B cell (primary cell): Measurements from ENCODE around the gene TENM4. TPM values are rescaled to one million over a fixed set of nuclear protein-coding genes. Genes with fewer than 3 reads are reported as not detected.

Experiments used
- ATAC-seq: fragments of 200-7000 bp; cut with Tn5 transposase; one replicate; pipeline ENCODE4 v1.10.0; 2021; ENCODE audit warnings: low read depth, mild to moderate bottlenecking, moderate number of reproducible peaks, moderate library complexity
- CTCF ChIA-PET: fragments of 350-600 bp; sonication (Branson Sonifier 250); formaldehyde crosslinking; loops from one replicate; lab custom pipeline; 2021; ENCODE audit warnings: antibody characterized with exemption, inconsistent platforms; lab: Charles Lee
- POLR2A ChIA-PET: fragments of 350-600 bp; sonication (Branson Sonifier 250); formaldehyde crosslinking; loops from one replicate; lab custom pipeline; 2021; ENCODE audit warnings: antibody characterized with exemption; lab: Charles Lee
- DNase-seq: peaks from one replicate; pipeline ENCODE4 v3.0.0; 2013
- H2AFZ ChIP-seq: 2 replicates; pipeline ENCODE4 v1.6.1; 2012; ENCODE audit warnings: mild to moderate bottlenecking, low read depth, low read length; ENCODE audit not compliant: insufficient read depth, poor library complexity, severe bottlenecking
- H3K27ac ChIP-seq, 2 donors: 1 replicate in 1 of 2; 2 replicates in 1 of 2; pipeline ENCODE4 v1.5.1; 2012 to 2013; ENCODE audit warnings: low read length in 2 of 2, mild to moderate bottlenecking in 2 of 2, moderate library complexity in 1 of 2
- H3K27me3 ChIP-seq, 4 experiments: fragments of 200-600 bp in 1 of 4; sonication (generic) in 1 of 4; replicated peaks in 1 of 4; 1 replicate in 2 of 4; 2 replicates in 2 of 4; pipeline versions ENCODE4 v1.6.1 to v1.7.0; 2013 to 2016; ENCODE audit warnings: low read length in 3 of 4, mild to moderate bottlenecking in 2 of 4, mixed read lengths in 1 of 4, moderate library complexity in 1 of 4; ENCODE audit not compliant: insufficient read depth in 4 of 4, control insufficient read depth in 3 of 4; ENCODE audit errors: control extremely low read depth in 1 of 4
- H3K36me3 ChIP-seq, 2 experiments: replicated peaks in 1 of 2; 1 replicate in 1 of 2; 2 replicates in 1 of 2; pipeline versions ENCODE4 v1.6.1 to v1.7.1; 2013; ENCODE audit warnings: low read length in 1 of 2; ENCODE audit not compliant: insufficient read depth in 2 of 2, control insufficient read depth in 1 of 2; ENCODE audit errors: control extremely low read depth in 1 of 2, extremely low read depth in 1 of 2
- H3K4me1 ChIP-seq, 2 donors: fragments of 200-600 bp in 1 of 2; sonication (generic) in 1 of 2; 1 replicate in 1 of 2; 2 replicates in 1 of 2; pipeline versions ENCODE4 v1.5.1 to v1.6.1; 2013 to 2017; ENCODE audit warnings: low read length in 2 of 2; ENCODE audit not compliant: control insufficient read depth in 2 of 2, insufficient read depth in 2 of 2
- H3K4me2 ChIP-seq: replicated peaks from 2 replicates; pipeline ENCODE3; 2012; ENCODE audit warnings: mild to moderate bottlenecking, low read depth, low read length; ENCODE audit not compliant: poor library complexity, severe bottlenecking
- H3K4me3 ChIP-seq, 5 experiments: fragments of 200-600 bp in 1 of 5; sonication (generic) in 1 of 5; 1 replicate in 3 of 5; 2 replicates in 2 of 5; pipeline versions ENCODE4 v1.5.1 to v1.7.0; 2011 to 2016; ENCODE audit warnings: low read length in 4 of 5, mild to moderate bottlenecking in 4 of 5, low read depth in 2 of 5, control low read depth in 1 of 5, moderate library complexity in 1 of 5; ENCODE audit not compliant: insufficient read depth in 1 of 5; ENCODE audit errors: control extremely low read depth in 1 of 5, extremely low read depth in 1 of 5
- H3K79me2 ChIP-seq: fragments of 200-600 bp; sonication (generic); one replicate; pipeline ENCODE4 v1.6.0; 2016; ENCODE audit warnings: low read length; ENCODE audit not compliant: control insufficient read depth, insufficient read depth
- H3K9ac ChIP-seq: fragments of 200-600 bp; sonication (generic); 2 replicates; pipeline ENCODE4 v1.6.1; 2017; ENCODE audit warnings: mild to moderate bottlenecking, low read length, moderate library complexity
- H3K9me3 ChIP-seq, 3 donors: one replicate each; pipeline versions ENCODE4 v1.6.1 to v1.7.1; 2013; ENCODE audit warnings: low read length in 2 of 3; ENCODE audit not compliant: control insufficient read depth in 2 of 3, insufficient read depth in 1 of 3; ENCODE audit errors: control extremely low read depth in 1 of 3
- H4K20me1 ChIP-seq: 2 replicates; pipeline ENCODE4 v1.6.0; 2012; ENCODE audit warnings: mild to moderate bottlenecking, low read length; ENCODE audit not compliant: insufficient read depth, control insufficient read depth, poor library complexity, severe bottlenecking
- H3K27ac Mint-ChIP-seq: one replicate; pipeline ENCODE4 v1.8.0; 2021; ENCODE audit warnings: mixed read lengths
- H3K27me3 Mint-ChIP-seq: one replicate; pipeline ENCODE4 v1.8.0; 2021; ENCODE audit warnings: mixed read lengths
- H3K4me1 Mint-ChIP-seq: one replicate; pipeline ENCODE4 v1.8.0; 2021; ENCODE audit warnings: mixed read lengths
- H3K4me3 Mint-ChIP-seq: one replicate; pipeline ENCODE4 v1.8.0; 2021; ENCODE audit warnings: mixed read lengths
- H3K9me3 Mint-ChIP-seq: one replicate; pipeline ENCODE4 v1.8.0; 2022; ENCODE audit warnings: mixed read lengths; ENCODE audit not compliant: insufficient read depth
- CTCF ChIP-seq: fragments of 200-600 bp; IDR thresholded peaks from one replicate; pipeline ENCODE4 v1.8.0; 2022; ENCODE audit warnings: antibody characterized with exemption, mild to moderate bottlenecking
- EZH2 ChIP-seq: IDR thresholded peaks from 2 replicates; pipeline ENCODE4 v1.6.1; 2012; ENCODE audit warnings: borderline replicate concordance, low read depth, mild to moderate bottlenecking, moderate library complexity, low read length; ENCODE audit not compliant: insufficient read depth, poor library complexity, severe bottlenecking
- WGBS: methylation state at CpG from one replicate; pipeline ENCODE4 v1.1.5; 2013; ENCODE audit warnings: missing lambda C conversion rate; ENCODE audit not compliant: insufficient coverage; 5-methylcytosine and 5-hydroxymethylcytosine counted together
- intact Hi-C: fragments of 100-400 bp; cut with micrococcal nuclease; formaldehyde crosslinking; loops from one replicate; pipeline ENCODE4 v1.10.0; 2022
- polyA plus RNA-seq: library from polyadenylated mRNA; depleted of rRNA; stranded (reverse); fragments of >200 nt; gene quantifications from 2 replicates; pipeline ENCODE4 v1.2.3, GENCODE V29; 2012
- total RNA-seq, 2 donors: library from RNA; stranded (reverse); fragments of 120-200 nt in 1 of 2; gene quantifications; 1 replicate in 1 of 2; 2 replicates in 1 of 2; pipeline versions ENCODE4 v1.2.3 to v1.2.4, GENCODE V29; 2013 to 2022

Gene TENM4
- total and polyA plus RNA-seq, 2 donors (not counting 1 experiment from before 2014, with no cell fraction given), result 0.09 to 5.7 TPM

DNA sequence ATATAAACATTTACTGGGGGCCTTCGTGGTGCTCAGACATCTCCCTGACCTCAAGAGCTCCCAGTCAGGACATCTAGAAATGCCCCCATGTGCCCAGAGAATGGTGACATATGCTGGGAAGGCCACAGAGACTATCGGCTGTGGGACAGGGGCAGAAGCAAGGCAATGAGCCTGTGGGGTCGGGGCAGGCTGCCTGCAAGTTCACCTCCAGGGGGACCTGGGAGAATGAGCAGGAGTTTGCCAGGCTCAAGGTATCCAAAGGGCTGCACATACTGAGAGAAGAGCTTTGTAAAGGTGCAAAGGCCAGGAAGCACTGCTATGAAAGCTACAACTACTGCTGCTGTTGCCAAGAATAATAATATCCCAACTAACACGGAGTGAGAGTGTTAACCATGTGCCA, 233.9 kb downstream of the TENM4 start:
- 73% methylated on average over 3 of the region's 4 CpGs for WGBS
- H3K4me3 ChIP-seq, result no peak overlapping the region
- no peaks in the 10 kb centered on the region for H3K27me3 ChIP-seq
- no peak overlapping the region for H3K4me3 Mint-ChIP-seq
- H3K27ac Mint-ChIP-seq, result no peak overlapping the region
- no peak overlapping the region for H2AFZ ChIP-seq
- no peaks in the 10 kb centered on the region for H3K36me3 ChIP-seq
- no peaks in the 10 kb centered on the region for H3K27me3 Mint-ChIP-seq
- peaks cover 2% of the 10 kb centered on the region for H3K4me1 Mint-ChIP-seq
- no peaks in the 10 kb centered on the region for H3K9me3 Mint-ChIP-seq
- POLR2A ChIA-PET, result no interaction called here
- CTCF ChIA-PET, result no interaction called here
- TF ChIP-seq EZH2 (no peak), CTCF (no peak)
- DNase-seq (no peak), ATAC-seq (no peak)
- no peaks in the 10 kb centered on the region for H4K20me1 ChIP-seq
- no peaks in the 10 kb centered on the region for H3K9me3 ChIP-seq
- no peak overlapping the region for H3K4me2 ChIP-seq
- intact Hi-C loops, result no loop called here
- H3K27ac ChIP-seq, result no peak overlapping the region
- H3K9ac ChIP-seq, result no peak overlapping the region
- H3K79me2 ChIP-seq, result no peaks in the 10 kb centered on the region
- no peaks in the 10 kb centered on the region for H3K4me1 ChIP-seq

- ATAC-seq, result no peak
Measured at GRCh38 chr11:79205786-79206185, 235.0 kb downstream of the TENM4 start.

More at GRCh38 chr11:79205786-79206185, 235.0 kb downstream of the TENM4 start:
- H3K27me3 Mint-ChIP-seq, result no peaks in the 10 kb centered on the region
- no peak overlapping the region for H3K27ac Mint-ChIP-seq
- ChIA-PET CTCF (no interaction called here), POLR2A (no interaction called here)
- no peak overlapping the region for H3K4me3 ChIP-seq
- no peaks in the 10 kb centered on the region for H4K20me1 ChIP-seq
- no peaks in the 10 kb centered on the region for H3K9me3 Mint-ChIP-seq
- peaks cover 6% of the 10 kb centered on the region for H3K4me1 Mint-ChIP-seq
- H3K36me3 ChIP-seq, result no peaks in the 10 kb centered on the region
- no peaks in the 10 kb centered on the region for H3K9me3 ChIP-seq
- H2AFZ ChIP-seq, result no peak overlapping the region
- H3K4me2 ChIP-seq, result no peak overlapping the region
- H3K27me3 ChIP-seq, result no peaks in the 10 kb centered on the region
- DNase-seq, result no peak
- H3K9ac ChIP-seq, result no peak overlapping the region
- no peak overlapping the region for H3K4me3 Mint-ChIP-seq
- H3K27ac ChIP-seq, result no peak overlapping the region
- 100% methylated on average over 1 of the region's 1 CpG for WGBS
- H3K79me2 ChIP-seq, result no peaks in the 10 kb centered on the region
- TF ChIP-seq EZH2 (no peak), CTCF (no peak)
- intact Hi-C loops, result no loop called here
- H3K4me1 ChIP-seq, result no peaks in the 10 kb centered on the region
